ENCODE results near the gene LEF1.

The LEF1 gene

DNA sequence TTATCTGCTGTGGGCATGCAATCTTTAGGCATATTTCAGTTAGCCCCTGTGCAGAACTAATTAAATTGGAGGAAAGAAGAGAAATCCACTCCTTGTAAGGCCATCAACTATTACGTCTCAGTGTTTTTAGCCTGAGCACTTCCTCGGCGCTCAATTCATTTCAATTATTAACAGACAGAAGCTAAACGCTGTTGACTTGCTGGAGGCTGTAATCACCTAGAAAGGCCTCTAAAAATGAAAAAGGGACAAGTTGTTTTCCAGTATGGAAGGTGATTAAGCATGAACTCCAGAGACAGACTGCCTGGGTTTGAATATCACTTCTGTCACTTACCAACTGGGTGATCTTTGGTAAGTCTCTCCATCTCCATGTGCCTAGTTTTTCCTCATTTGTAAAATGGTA is 59.6 kb downstream of the LEF1 start:
- no peak for DNase-seq

DNA sequence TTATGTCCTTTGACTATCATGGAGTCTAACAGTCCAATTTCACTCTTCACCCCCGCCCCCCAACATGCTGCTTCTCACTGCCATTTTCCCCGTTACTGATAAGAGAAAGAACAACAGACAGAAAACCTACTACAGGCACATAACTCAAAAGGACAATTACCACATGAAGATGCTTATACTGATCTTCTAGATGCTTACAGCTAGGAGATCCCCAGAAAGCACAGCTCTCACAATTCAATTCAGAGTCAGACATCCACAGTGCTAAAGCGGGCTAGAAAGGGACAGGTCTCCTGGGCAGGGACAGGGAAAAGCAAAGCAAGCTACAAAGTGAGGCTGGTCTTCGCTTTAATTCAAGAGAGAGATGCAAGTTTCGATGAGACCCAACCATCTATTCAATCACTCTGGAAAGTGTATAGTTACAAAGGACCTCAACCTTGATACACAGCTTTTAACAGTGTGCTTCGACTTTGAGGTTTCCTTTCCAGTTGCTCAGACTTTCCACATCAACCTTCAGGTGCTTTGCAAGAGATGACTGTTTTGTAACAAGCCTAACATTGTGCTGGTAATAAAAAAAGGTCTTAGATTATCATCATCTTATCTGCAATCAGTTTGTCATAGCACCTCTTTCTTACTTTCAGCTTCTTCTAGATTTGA is 60.9 kb downstream of the LEF1 start:
- no peak for DNase-seq

- DNase-seq: no peak
Measured at GRCh38 chr4:108107101-108107500, 61.6 kb downstream of the LEF1 start.

- DNase-seq: no peak
Measured at GRCh38 chr4:108106186-108106585, 62.5 kb downstream of the LEF1 start.

- DNase-seq: no peak
Measured at GRCh38 chr4:108103099-108103862, 65.5 kb downstream of the LEF1 start.

DNA sequence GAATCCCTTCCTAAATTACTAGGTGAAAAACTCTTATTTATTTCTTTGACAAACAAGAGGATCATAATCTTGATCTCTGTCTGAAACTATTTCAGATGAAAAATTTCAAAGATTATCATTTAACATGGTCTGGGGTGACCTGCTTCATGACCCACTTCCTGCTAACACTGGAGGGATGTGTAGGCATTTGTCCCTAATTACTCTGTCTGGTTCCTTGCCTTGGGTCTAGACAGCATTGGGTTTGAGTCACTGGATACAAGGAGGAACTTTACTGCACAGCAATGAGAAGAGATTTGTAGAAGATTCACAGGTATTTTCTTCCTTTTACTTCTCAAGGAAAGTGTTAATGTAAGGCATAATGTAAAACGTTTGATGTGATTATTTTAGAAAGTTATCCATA is 67.9 kb downstream of the LEF1 start:
- DNase-seq: no peak

- no peak for DNase-seq
Measured at GRCh38 chr4:108099838-108100237, 68.9 kb downstream of the LEF1 start.

DNA sequence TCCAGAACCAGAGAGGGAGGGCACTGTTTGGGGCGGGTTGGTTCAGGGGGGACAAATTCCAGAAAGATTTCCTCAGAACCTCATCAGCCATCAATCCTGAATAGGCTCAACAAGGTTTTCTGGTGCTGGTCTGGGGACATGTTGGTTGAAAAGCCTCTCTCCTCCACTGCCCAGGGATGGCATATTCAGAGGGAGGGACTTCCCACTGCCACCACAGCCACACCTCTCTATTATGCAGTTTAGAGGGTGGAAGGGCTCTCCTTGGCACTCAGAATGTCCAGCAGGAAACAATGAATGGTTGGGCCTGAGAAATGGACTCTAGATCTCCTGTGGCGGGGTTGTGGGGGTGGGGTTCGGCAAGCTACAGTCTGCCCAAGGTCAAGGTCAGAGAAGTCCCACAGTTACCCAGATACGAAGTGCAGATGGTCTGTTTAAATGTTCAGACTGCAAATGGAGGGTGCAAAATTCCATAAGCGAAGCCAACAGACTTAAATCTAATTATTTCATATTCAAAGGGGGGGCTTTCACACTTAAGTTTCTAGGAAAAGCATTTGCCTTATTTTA is 70.7 kb downstream of the LEF1 start:
- no peak for DNase-seq

DNA sequence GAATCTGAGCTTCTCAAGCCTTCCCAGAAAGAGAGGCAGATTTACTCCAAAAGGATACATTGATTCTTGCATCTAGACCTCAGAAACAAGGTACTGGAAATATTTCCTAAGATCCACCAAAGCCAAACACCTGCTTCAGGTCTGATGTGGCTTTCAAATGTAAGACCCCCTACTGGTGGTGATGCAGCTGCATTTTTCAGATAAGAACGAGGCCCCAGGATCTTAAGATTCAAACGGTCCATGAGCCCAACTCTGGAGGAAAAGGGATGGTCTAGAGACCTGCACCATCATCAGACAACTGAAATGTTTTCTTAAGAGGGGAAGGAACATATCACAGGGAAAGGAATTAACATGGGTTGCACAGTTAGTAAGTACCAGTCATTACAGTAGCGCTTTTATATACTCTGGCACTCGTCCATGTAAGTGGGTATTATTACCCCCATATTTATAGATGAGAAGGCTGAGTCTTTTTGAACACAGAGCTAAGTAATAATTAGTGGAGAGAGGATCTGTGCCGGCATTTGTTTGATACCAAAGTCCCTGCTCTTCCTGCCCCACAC is 73.7 kb downstream of the LEF1 start:
- DNase-seq: no peak

- no peak for DNase-seq
Measured at GRCh38 chr4:108094131-108094530, 74.6 kb downstream of the LEF1 start.

DNA sequence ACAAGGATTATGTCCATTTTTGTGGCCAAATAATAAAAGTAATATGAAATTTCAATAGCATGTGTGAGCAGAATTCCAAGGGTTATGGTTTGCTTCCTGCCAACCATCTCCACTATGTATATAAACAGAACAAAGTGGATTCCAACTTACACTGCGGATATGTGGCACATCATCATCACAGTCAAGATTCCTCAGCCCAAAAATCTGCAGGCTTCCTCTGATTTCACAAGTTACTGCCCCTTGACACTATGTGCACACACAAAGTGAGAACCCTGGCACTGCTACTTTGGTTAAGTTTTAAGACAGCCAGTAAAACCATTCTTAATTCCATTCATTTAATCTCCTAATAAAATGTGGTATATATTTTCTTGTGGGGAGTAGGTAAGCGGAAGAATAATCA is 76.4 kb downstream of the LEF1 start:
- no peak for DNase-seq

GRCh38 chr4:108087293-108087967 is 81.3 kb downstream of the LEF1 start:
- DNase-seq: no peak

DNA sequence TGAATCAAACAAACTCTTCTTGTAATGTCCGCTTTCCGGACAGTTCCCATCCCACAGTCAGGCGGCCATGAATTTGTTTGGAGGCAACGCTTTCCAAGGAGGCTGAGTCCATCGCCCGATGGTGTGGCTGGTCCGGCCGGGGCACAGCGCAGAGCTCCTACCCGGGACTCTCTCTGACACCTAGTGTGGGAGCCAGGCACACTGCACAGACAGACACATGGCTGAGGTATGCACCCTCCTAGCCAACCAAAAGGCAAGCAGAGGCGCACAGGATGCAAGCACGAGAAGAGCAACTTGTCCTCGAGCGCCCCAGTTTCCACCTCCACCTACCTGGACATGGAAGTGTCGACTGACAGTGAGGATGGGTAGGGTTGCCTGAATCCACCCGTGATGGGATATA is 87.5 kb downstream of the LEF1 start:
- DNase-seq: no peak

GRCh38 chr4:108080747-108081146 is 88.0 kb downstream of the LEF1 start:
- no peak for DNase-seq

- DNase-seq: no peak
Measured at GRCh38 chr4:108078024-108078733, 90.6 kb downstream of the LEF1 start.

- no peak for DNase-seq
Measured at GRCh38 chr4:108072300-108072699, 96.4 kb downstream of the LEF1 start.

DNA sequence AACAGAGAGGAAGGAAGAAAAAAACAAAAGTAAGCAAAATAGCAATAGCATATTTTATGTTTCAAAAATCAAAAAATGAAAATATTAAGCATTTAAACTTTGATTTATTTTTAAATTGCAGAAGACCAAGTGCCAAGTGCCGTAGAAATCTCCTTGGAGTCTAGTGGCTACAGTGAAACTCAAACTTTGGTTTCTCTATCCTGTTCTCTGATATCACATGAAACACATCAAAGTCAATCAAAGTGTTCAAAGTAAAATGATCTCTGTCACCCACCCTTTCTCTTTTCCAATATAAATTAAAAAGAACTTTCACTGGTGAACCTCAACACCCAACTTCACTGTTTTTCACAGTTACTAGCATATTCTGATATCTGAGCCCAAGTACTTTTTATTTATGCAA is 98.0 kb downstream of the LEF1 start:
- DNase-seq: no peak

DNA sequence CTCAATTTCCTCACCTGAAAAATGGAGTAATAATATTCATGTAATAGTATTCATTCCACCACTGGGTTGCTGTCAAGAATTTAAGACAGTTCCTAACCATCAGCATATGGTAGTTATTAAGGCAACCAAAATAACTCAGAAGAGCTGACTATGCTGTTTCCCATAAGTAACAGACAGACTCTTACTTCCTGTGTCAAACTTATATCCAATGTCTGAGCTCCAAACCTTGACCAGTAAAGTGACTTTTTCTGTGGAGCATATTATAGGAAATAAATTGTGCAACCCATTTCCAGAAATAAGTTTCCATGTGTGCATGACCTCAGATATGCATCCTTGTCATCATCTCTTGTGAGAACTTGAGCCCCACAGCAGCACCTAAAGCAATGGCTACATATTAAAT is 100.3 kb downstream of the LEF1 start:
- no peak for DNase-seq

DNA sequence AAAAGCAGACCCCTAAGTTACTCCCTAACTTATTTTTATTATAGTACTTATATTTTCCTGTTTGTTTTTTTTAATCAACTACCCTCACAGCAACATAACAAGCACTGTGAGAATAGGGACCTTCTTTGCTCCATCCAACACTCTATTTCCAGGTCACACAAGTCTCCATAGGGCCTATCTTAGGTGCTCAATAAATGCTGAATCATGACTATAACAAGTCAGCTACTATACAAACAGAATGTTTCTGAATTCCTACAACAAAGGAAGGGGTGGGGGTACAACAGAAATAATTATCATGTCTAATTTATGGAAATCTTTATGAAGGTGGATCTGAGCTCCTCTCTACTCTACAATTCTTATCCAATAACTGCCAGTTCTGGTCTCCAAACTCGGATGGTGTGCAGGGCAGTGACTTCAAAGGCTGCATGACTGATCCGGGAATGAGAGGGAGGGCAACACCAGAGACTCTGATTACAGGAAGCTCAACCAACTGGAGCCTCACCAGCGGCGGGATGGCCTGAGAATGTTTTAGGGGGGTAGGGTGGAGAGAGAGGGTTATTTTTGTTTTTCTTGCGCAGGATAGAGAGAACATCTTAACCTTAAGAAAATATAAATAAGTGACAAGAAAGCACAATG is 107.9 kb downstream of the LEF1 start:
- DNase-seq: no peak

DNA sequence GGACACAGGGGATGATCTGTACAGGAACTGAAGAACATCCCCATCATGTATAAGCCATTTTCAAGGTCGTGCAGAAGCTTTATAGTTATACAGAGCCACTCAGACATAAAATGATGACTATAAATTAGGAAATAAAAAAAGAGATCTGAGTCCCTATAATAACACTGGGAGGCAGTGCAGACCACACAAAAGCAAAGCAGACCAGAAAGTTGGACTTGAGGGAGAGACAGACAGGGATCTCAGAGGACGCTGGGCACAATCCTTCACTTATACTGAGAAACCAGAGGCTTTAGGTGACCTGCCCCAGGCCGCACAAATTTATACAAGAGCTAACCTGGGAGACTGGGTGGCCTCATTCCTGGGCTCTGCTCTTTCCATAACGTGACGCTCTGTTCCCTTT is 108.6 kb downstream of the LEF1 start:
- peak in 1 of 2 experiments; percentile 24 for DNase-seq

DNA sequence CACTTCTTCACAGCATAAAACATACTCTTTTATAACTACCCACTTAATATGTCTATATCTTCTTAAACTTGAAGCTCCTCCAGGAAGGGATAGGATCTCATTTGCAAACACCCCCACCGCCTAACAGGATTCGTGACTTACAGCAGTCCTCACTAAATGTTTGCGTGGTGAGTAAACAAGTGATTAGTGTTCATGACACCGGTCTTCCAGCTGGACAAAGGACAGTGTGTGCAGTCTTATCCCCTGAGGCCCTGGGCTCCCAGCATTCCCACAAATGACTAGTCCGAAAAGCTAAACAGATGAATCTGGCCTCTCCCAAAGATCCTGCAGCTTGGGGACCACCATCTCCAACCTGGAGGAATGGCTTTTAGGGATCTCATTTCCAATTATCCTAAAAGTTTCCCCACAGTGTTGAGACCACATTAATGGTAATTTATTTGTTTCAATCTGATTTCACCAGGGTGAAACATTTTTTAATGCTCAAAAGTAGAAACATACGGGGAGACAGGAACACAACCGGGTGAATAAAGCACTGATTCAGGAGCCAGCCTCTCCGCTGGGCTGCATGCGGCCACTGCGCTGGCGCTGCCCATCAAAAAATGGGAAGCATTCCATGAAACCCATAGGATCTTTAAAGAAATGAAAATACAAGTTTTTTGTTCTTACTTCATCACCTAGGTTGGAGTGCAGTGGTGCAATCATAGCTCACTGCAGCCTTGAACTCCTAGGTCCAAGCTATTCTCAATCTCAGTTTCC is 109.9 kb downstream of the LEF1 start:
- no peak for DNase-seq

DNA sequence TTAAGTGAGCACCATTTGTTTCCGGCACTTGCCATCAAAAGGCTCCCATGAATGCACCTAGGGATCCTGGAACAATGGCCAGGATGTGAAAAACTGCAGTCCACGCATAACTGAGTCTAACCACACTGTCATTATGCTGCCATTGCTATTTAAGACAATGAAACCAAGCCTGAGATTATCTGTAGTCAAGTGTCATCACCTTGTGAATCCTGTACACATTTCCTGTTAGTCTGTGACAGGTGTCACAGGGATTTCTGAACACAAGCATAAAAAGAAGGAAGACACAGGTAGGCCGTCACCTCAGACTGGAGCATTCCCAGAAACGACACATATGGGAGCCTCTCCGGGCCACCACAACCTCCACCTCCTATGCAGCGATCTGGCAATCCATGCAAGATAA is 112.3 kb downstream of the LEF1 start:
- no peak for DNase-seq

Data from NCI-H524 (cell line).